HEK293 (cell line): ENCODE data around the gene BTG2.
"Not testable (repeated sequence)": the region's sequence is repeated elsewhere in the genome, so short reads cannot be mapped to it uniquely, and the experiment has no call there.

Experiments
- CTCF ChIA-PET: fragments of 350-600 bp; formaldehyde crosslinking; extraction: SDS; loops from one replicate; lab custom pipeline; 2021; ENCODE audit warnings: antibody characterized with exemption; lab: Yijun Ruan, JAX
- POLR2A ChIA-PET: fragments of 300-600 bp; formaldehyde crosslinking; extraction: SDS; loops from one replicate; lab custom pipeline; 2020; ENCODE audit warnings: antibody characterized with exemption, inconsistent platforms; lab: Yijun Ruan, JAX
- H3K27ac ChIP-seq: fragments of 200-500 bp; sonication (Bioruptor generic); 2 replicates; pipeline ENCODE4 v1.5.1; 2014; ENCODE audit warnings: low read depth, low read length, control low read depth, inconsistent platforms; ENCODE audit errors: extremely low read depth
- H3K36me3 ChIP-seq, 2 experiments: fragments of 200-500 bp in 1 of 2; sonication (Bioruptor generic) in 1 of 2; 1 replicate in 1 of 2; 2 replicates in 1 of 2; pipeline ENCODE4 v1.5.1; 2014 to 2017; ENCODE audit warnings: inconsistent platforms in 2 of 2, low read length in 2 of 2; ENCODE audit not compliant: control insufficient read depth in 2 of 2, insufficient read depth in 1 of 2
- H3K4me1 ChIP-seq: fragments of 200-500 bp; sonication (Bioruptor generic); 2 replicates; pipeline ENCODE4 v1.5.1; 2014; ENCODE audit warnings: mild to moderate bottlenecking, low read length, inconsistent platforms; ENCODE audit not compliant: control insufficient read depth, insufficient read depth
- H3K4me3 ChIP-seq: 2 replicates; pipeline ENCODE4 v1.5.1; 2011; ENCODE audit warnings: low read depth, mild to moderate bottlenecking, control low read depth, low read length, moderate library complexity
- H3K9me3 ChIP-seq: fragments of 200-500 bp; sonication (Bioruptor generic); 2 replicates; pipeline ENCODE4 v1.5.1; 2014; ENCODE audit warnings: low read depth, low read length, inconsistent platforms; ENCODE audit not compliant: control insufficient read depth, insufficient read depth
- IKZF3 ChIP-seq: fragments of 450-650 bp; IDR thresholded peaks from 2 replicates; pipeline ENCODE4 v1.5.0; 2018; ENCODE audit warnings: missing biosample characterization, mild to moderate bottlenecking, missing genetic modification characterization, moderate library complexity
- OSR2 ChIP-seq: fragments of 450-650 bp; formaldehyde crosslinking; IDR thresholded peaks from 2 replicates; pipeline ENCODE4 v1.5.1; 2016; ENCODE audit warnings: missing biosample characterization, missing genetic modification characterization
- PRDM1 ChIP-seq: fragments of 450-650 bp; formaldehyde crosslinking; IDR thresholded peaks from 2 replicates; pipeline ENCODE4; 2016; ENCODE audit warnings: missing biosample characterization, missing genetic modification characterization
- SP7 ChIP-seq: fragments of 450-650 bp; formaldehyde crosslinking; IDR thresholded peaks from 2 replicates; pipeline ENCODE4 v1.5.1; 2016; ENCODE audit warnings: missing biosample characterization, missing genetic modification characterization
- TRIM28 ChIP-seq: IDR thresholded peaks from 2 replicates; pipeline ENCODE4 v1.6.1; 2011; ENCODE audit warnings: low read length, control low read depth, borderline replicate concordance
- ZBTB17 ChIP-seq: fragments of 450-650 bp; formaldehyde crosslinking; IDR thresholded peaks from 2 replicates; pipeline ENCODE4 v1.5.1; 2016; ENCODE audit warnings: missing biosample characterization, missing genetic modification characterization
- ZBTB8A ChIP-seq: fragments of 450-650 bp; formaldehyde crosslinking; IDR thresholded peaks from 2 replicates; pipeline ENCODE4 v1.5.1; 2016; ENCODE audit warnings: missing biosample characterization, missing genetic modification characterization
- ZNF2 ChIP-seq: fragments of 450-650 bp; formaldehyde crosslinking; IDR thresholded peaks from 2 replicates; pipeline ENCODE4 v1.5.1; 2016; ENCODE audit warnings: missing biosample characterization, missing genetic modification characterization
- ZNF324 ChIP-seq: fragments of 450-650 bp; formaldehyde crosslinking; IDR thresholded peaks from 2 replicates; pipeline ENCODE4 v1.5.1; 2016; ENCODE audit warnings: missing biosample characterization, missing genetic modification characterization
- ZNF335 ChIP-seq: fragments of 450-650 bp; formaldehyde crosslinking; conservative IDR thresholded peaks from 2 replicates; pipeline ENCODE4 v1.5.1; 2016; ENCODE audit warnings: missing biosample characterization, missing genetic modification characterization
- ZNF341 ChIP-seq: fragments of 450-650 bp; formaldehyde crosslinking; IDR thresholded peaks from 2 replicates; pipeline ENCODE4; 2016; ENCODE audit warnings: low read depth, missing biosample characterization, missing genetic modification characterization
- ZNF366 ChIP-seq: fragments of 450-650 bp; formaldehyde crosslinking; conservative IDR thresholded peaks from 2 replicates; pipeline ENCODE4 v1.5.1; 2016; ENCODE audit warnings: missing biosample characterization, missing genetic modification characterization
- ZNF555 ChIP-seq: fragments of 450-650 bp; formaldehyde crosslinking; conservative IDR thresholded peaks from 2 replicates; pipeline ENCODE4 v1.5.1; 2017; ENCODE audit warnings: missing biosample characterization, mild to moderate bottlenecking, missing genetic modification characterization, inconsistent platforms
- ZNF558 ChIP-seq: fragments of 450-650 bp; formaldehyde crosslinking; IDR thresholded peaks from 2 replicates; pipeline ENCODE4 v1.5.1; 2016; ENCODE audit warnings: missing biosample characterization, missing genetic modification characterization
- ZNF561 ChIP-seq: fragments of 450-650 bp; IDR thresholded peaks from 2 replicates; pipeline ENCODE4 v1.5.1; 2018; ENCODE audit warnings: missing biosample characterization, missing genetic modification characterization, borderline replicate concordance
- ZNF596 ChIP-seq: fragments of 450-650 bp; IDR thresholded peaks from 2 replicates; pipeline ENCODE4 v1.5.0; 2018; ENCODE audit warnings: missing biosample characterization, mild to moderate bottlenecking, missing genetic modification characterization, moderate library complexity
- ZNF600 ChIP-seq: fragments of 450-650 bp; formaldehyde crosslinking; IDR thresholded peaks from 2 replicates; pipeline ENCODE4 v1.5.1; 2016; ENCODE audit warnings: missing biosample characterization, missing genetic modification characterization
- ZNF654 ChIP-seq: fragments of 450-650 bp; formaldehyde crosslinking; IDR thresholded peaks from 2 replicates; pipeline ENCODE4 v1.5.1; 2016; ENCODE audit warnings: low read depth, missing biosample characterization, missing genetic modification characterization
- ZNF660 ChIP-seq: fragments of 450-650 bp; IDR thresholded peaks from 2 replicates; pipeline ENCODE4 v1.5.1; 2018; ENCODE audit warnings: missing biosample characterization, mild to moderate bottlenecking, missing genetic modification characterization
- ZNF777 ChIP-seq: fragments of 450-650 bp; formaldehyde crosslinking; IDR thresholded peaks from 2 replicates; pipeline ENCODE4 v1.5.1; 2017; ENCODE audit warnings: missing biosample characterization, missing genetic modification characterization, borderline replicate concordance
- TF ChIP-seq, protein P1 (sequence below): fragments of 450-650 bp; formaldehyde crosslinking; IDR thresholded peaks from 2 replicates; pipeline ENCODE4 v1.5.1; 2016; ENCODE audit warnings: missing biosample characterization, missing genetic modification characterization
- TF ChIP-seq, protein P2 (sequence below): fragments of 450-650 bp; formaldehyde crosslinking; IDR thresholded peaks from 2 replicates; pipeline ENCODE4 v1.5.1; 2016; ENCODE audit warnings: missing biosample characterization, missing genetic modification characterization
- TF ChIP-seq, protein P3 (sequence below): fragments of 450-650 bp; formaldehyde crosslinking; IDR thresholded peaks from 2 replicates; pipeline ENCODE4 v1.5.1; 2016; ENCODE audit warnings: missing biosample characterization, missing genetic modification characterization
- TF ChIP-seq, protein P4 (sequence below): fragments of 450-650 bp; IDR thresholded peaks from 2 replicates; pipeline ENCODE4 v1.5.1; 2018; ENCODE audit warnings: missing biosample characterization, mild to moderate bottlenecking, missing genetic modification characterization

BTG2 gene

DNA sequence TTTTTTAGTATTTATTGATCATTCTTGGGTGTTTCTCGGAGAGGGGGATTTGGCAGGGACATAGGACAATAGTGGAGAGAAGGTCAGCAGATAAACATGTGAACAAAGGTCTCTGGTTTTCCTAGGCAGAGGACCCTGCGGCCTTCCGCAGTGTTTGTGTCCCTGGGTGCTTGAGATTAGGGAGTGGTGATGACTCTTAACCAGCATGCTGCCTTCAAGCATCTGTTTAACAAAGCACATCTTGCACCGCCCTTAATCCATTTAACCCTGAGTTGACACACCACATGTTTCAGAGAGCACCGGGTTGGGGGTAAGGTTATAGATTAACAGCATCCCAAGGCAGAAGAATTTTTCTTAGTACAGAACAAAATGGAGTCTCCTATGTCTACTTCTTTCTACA is 39.2 kb upstream of the BTG2 start:
- CTCF ChIA-PET = interaction anchor here (1.0 to 13.1 kb wide), 11 partner anchors 9 to 231 kb away, joined by 3 to 526 read pairs (median 23); partner anchors contain the start of genes BTG2 and PPFIA4
- H3K36me3 ChIP-seq, H3K4me3 ChIP-seq, H3K27ac ChIP-seq, H3K9me3 ChIP-seq, H3K4me1 ChIP-seq, POLR2A ChIA-PET: not testable (repeated sequence)

DNA sequence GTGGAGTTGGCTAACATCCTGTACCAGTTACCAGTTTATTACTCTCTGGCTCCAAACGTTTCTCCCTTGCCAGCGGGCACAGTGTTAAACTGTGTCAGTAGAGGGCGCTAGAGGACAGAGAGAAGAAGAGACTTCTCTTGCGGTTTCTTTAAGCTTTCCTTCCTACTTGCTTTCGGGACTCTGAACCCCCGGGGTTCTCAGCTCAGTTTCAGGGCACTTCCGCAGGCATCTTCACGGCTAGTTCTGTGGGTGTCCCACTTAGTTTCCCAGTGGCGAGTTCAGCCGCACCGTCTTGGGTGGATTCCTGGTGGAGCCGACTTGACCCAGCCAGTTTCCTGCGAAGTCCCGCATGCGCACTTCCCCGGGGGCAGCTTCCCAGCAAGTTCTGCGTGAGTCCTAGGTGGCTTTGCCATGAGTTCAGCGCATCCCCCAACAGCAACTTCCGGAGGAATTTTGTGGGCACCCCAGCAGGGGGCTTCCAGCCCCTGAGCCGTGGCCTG is 37.9 kb upstream of the BTG2 start:
- ChIA-PET POLR2A (interaction anchor here (0.6 to 3.4 kb wide), 4 partner anchors 71 to 241 kb away, joined by 4 to 16 read pairs (median 4); partner anchors contain the start of gene PPFIA4), CTCF (interaction anchor here (0.5 to 13.1 kb wide), 92 partner anchors 8 to 1424 kb away, joined by 3 to 526 read pairs (median 4); partner anchors contain the start of genes ADORA1, BTG2, OPTC and PPFIA4)
- Histone ChIP-seq H3K4me1 (no peaks in the 10 kb centered on the region), H3K27ac (no peak overlapping the region; the same call in 1 of the 2 replicates), H3K9me3 (no peaks in the 10 kb centered on the region), H3K4me3 (peak overlapping the region; percentile 58), H3K36me3 (no peaks in the 10 kb centered on the region)
- TF ChIP-seq OSR2 (tag by site-specific recombination) = no peak
- TF ChIP-seq, protein P1, sequence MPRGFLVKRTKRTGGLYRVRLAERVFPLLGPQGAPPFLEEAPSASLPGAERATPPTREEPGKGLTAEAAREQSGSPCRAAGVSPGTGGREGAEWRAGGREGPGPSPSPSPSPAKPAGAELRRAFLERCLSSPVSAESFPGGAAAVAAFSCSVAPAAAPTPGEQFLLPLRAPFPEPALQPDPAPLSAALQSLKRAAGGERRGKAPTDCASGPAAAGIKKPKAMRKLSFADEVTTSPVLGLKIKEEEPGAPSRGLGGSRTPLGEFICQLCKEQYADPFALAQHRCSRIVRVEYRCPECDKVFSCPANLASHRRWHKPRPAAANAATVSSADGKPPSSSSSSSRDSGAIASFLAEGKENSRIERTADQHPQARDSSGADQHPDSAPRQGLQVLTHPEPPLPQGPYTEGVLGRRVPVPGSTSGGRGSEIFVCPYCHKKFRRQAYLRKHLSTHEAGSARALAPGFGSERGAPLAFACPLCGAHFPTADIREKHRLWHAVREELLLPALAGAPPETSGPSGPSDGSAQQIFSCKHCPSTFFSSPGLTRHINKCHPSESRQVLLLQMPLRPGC = no peak
- TF ChIP-seq IKZF3 = peak; percentile 34
- no peak for TF ChIP-seq ZNF555 (tag by site-specific recombination)
- peak; percentile 92 for TF ChIP-seq ZNF654 (tag by site-specific recombination)
- 0 out of 2 replicates have a peak, but pooled peaks have one; percentile 34 for TF ChIP-seq ZBTB17 (tag by site-specific recombination)
- TF ChIP-seq ZNF596 (tag by site-specific recombination) = no peak
- TF ChIP-seq ZNF2 (tag by site-specific recombination) = peak; percentile 33; the same call in 1 of the 2 replicates
- TF ChIP-seq ZNF600 (tag by site-specific recombination) = peak; percentile 31; the same call in 1 of the 2 replicates
- 0 out of 2 replicates have a peak, but pooled peaks have one; percentile 29 for TF ChIP-seq ZNF324 (tag by site-specific recombination)
- peak; percentile 37; the same call in 1 of the 2 replicates for TF ChIP-seq SP7
- peak; percentile 86 for TF ChIP-seq ZNF660 (tag by site-specific recombination)
- peak; percentile 63 for TF ChIP-seq TRIM28
- TF ChIP-seq ZNF341 = peak; percentile 90
- TF ChIP-seq, protein P2, sequence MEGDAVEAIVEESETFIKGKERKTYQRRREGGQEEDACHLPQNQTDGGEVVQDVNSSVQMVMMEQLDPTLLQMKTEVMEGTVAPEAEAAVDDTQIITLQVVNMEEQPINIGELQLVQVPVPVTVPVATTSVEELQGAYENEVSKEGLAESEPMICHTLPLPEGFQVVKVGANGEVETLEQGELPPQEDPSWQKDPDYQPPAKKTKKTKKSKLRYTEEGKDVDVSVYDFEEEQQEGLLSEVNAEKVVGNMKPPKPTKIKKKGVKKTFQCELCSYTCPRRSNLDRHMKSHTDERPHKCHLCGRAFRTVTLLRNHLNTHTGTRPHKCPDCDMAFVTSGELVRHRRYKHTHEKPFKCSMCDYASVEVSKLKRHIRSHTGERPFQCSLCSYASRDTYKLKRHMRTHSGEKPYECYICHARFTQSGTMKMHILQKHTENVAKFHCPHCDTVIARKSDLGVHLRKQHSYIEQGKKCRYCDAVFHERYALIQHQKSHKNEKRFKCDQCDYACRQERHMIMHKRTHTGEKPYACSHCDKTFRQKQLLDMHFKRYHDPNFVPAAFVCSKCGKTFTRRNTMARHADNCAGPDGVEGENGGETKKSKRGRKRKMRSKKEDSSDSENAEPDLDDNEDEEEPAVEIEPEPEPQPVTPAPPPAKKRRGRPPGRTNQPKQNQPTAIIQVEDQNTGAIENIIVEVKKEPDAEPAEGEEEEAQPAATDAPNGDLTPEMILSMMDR (tag by site-specific recombination) = peak; percentile 72
- TF ChIP-seq, protein P3, sequence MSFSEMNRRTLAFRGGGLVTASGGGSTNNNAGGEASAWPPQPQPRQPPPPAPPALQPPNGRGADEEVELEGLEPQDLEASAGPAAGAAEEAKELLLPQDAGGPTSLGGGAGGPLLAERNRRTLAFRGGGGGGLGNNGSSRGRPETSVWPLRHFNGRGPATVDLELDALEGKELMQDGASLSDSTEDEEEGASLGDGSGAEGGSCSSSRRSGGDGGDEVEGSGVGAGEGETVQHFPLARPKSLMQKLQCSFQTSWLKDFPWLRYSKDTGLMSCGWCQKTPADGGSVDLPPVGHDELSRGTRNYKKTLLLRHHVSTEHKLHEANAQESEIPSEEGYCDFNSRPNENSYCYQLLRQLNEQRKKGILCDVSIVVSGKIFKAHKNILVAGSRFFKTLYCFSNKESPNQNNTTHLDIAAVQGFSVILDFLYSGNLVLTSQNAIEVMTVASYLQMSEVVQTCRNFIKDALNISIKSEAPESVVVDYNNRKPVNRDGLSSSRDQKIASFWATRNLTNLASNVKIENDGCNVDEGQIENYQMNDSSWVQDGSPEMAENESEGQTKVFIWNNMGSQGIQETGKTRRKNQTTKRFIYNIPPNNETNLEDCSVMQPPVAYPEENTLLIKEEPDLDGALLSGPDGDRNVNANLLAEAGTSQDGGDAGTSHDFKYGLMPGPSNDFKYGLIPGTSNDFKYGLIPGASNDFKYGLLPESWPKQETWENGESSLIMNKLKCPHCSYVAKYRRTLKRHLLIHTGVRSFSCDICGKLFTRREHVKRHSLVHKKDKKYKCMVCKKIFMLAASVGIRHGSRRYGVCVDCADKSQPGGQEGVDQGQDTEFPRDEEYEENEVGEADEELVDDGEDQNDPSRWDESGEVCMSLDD = peak; percentile 84
- 0 out of 2 replicates have a peak, but pooled peaks have one; percentile 30 for TF ChIP-seq ZNF558 (tag by site-specific recombination)
- peak; percentile 68; the same call in 1 of the 2 replicates for TF ChIP-seq ZNF335 (tag by site-specific recombination)
- no peak for TF ChIP-seq ZNF777
- TF ChIP-seq, protein P4, sequence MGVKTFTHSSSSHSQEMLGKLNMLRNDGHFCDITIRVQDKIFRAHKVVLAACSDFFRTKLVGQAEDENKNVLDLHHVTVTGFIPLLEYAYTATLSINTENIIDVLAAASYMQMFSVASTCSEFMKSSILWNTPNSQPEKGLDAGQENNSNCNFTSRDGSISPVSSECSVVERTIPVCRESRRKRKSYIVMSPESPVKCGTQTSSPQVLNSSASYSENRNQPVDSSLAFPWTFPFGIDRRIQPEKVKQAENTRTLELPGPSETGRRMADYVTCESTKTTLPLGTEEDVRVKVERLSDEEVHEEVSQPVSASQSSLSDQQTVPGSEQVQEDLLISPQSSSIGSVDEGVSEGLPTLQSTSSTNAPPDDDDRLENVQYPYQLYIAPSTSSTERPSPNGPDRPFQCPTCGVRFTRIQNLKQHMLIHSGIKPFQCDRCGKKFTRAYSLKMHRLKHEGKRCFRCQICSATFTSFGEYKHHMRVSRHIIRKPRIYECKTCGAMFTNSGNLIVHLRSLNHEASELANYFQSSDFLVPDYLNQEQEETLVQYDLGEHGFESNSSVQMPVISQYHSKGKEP = no peak
- peak; percentile 25; the same call in 1 of the 2 replicates for TF ChIP-seq ZNF561 (tag by site-specific recombination)
- peak; percentile 26; the same call in 1 of the 2 replicates for TF ChIP-seq ZBTB8A
- TF ChIP-seq ZNF366 = peak; percentile 80
- TF ChIP-seq PRDM1 = peak; percentile 62
